SK-MEL-5 (cell line): Measurements from ENCODE around the gene GPX1. TPM values are rescaled to one million over a fixed set of nuclear protein-coding genes. Genes with fewer than 3 reads are reported as not detected.
"Not testable (repeated sequence)": the region's sequence is repeated elsewhere in the genome, so short reads cannot be mapped to it uniquely, and the experiment has no call there.

Experiments
- DNase-seq: peaks from one replicate; pipeline ENCODE4 v3.0.0-alpha.2; 2016; ENCODE audit warnings: low read depth, low spot score
- in situ Hi-C: cut with HindIII; loops from 2 replicates; pipeline ENCODE4 v1.10.0; 2016; ENCODE audit warnings: low sequenced_read_pairs, high pct_unique_total_duplicates, low pct_unique_long_range_greater_than_20kb
- polyA plus RNA-seq, 2 experiments: library from polyadenylated mRNA; depleted of rRNA; stranded (reverse); fragments of >200 nt; gene quantifications; 2 replicates each; pipeline ENCODE4 v1.2.3, GENCODE V29; 2015
- total RNA-seq: library from RNA; depleted of rRNA; stranded (reverse); fragments of >200 nt; shearing (Covaris generic); gene quantifications from 2 replicates; pipeline ENCODE4 v1.2.3, GENCODE V29; 2014; rRNA removed

Gene GPX1
- total RNA-seq, result 28.7 and 29.0 TPM in 2 replicates
- 63.2 and 91.3 TPM in 2 replicates for polyA plus RNA-seq (2015; cell fraction: cytosol; rRNA removed)
- polyA plus RNA-seq (2015; cell fraction: nucleus; rRNA removed), result 9.7 and 15.9 TPM in 2 replicates

DNA sequence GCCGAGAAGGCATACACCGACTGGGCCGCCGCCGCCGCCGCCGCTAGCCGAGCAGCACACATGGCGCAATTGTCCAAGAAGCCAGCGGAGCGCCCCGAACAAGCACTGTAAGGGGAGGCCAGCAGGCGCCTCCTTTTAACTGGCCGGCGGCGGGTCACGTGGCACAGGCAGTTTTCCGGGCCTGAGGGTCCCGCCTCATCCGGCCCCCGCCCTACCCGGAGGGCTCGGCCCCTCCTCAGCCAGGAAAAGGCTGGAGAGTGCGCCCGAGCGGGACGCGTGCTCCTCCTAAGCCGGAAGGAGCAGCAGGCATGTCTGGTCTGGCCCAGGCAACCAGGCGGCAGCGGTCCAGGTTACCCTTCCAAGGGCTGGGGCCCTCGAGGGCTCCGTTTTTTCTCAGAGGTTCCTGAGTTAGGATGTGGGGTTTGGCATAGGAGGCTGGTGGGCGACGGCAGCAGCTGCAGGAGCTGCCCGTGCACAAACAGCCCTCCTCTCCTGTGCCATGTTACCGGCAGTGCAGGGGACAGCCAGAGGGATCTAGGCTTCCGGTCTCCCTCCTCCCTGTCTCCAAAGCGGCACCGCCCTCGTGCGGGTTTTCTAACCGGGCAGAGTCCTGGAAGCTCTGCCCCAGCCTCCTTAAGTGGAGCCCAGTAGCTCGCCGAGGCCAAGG is at the start of gene GPX1:
TSS of gene GPX1 (minus strand) at position 137 of the 667 bp plus-strand sequence. CDS start at position 62, 75 bp downstream.
- peak; percentile 28 for DNase-seq
- in situ Hi-C loops, result no loop called here

DNA sequence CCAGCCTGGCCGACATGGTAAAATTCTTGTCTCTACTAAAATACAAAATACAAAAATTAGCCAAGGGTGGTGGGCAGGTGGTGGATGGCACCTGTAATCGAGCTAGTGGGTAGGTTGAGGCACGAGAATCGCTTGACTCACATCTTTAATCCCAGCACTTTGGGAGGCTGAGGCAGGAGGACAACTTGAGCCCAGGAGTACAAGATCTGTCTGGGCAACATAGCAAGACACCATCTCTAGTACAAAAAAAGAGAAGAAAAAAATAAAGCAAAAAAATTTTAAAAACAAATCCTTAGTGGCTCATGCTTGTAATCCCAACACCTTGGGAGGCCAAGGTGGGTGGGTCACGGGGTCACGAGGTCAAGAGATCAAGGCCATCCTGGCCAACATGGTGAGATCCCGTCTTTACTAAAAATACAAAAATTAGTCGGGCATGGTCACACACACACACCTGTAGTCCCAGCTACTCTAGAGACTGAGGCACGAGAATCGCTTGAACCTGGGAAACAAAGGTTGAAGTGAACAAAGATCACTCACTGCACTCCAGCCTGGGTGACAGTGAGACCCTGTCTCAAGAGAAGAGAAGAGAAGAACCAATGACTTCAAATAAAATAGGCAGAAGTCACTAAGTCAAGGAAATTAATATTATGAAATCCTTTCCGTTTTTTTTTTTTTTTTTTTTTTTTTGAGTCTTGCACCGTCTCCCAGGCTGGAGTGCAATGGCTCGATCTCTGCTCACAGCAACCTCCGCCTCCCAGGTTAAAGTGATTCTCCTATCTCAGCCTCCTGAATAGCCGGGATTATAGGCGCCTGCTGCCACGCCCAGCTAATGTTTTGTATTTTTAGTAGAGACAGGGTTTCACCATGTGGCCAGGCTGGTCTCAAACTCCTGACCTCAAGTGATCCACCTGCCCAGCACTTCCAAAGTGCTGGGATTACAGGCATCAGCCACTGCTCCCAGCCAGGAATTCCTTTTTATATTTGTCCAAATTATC is 48.7 kb upstream of the GPX1 start:
- no peak for DNase-seq
- in situ Hi-C loops, result no loop called here

DNA sequence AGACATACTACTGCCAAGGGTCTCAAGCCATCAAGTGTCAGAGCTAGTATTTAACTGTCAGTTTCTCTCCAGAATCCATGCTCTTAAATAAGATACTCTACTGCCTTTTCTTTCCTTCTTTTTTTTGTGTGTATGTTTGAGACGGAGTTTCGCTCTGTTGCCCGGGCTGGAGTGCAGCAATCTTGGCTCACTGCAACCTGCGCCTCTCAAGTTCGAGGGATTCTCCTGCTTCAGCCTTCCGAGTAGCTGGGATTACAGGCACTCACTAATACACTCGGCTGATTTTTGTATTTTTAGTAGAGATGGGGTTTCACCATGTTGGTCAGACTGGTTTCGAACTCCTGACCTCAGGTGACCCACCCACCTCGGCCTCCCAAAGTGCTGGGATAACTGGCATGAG is 47.4 kb upstream of the GPX1 start:
- in situ Hi-C loops, DNase-seq: not testable (repeated sequence)

DNA sequence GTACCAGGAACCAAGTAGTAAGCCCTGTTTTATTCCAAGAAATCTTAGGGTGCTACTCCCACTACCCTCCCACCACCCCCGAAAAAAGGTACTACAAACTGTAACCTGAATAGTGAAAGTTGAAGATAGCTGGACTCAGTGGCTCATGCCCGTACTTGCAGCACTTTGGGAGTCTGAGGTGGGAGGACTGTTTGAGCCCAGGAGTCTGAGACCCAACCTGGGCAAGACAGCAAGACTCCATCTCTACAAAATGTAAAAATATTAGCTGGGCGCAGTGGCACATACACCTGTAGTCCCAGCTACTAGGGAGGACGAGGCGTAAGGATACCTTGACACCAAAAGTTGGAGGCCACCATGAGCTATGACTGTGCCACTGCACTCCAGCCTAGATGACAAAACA is 45.7 kb upstream of the GPX1 start:
- in situ Hi-C loops, result no loop called here

DNA sequence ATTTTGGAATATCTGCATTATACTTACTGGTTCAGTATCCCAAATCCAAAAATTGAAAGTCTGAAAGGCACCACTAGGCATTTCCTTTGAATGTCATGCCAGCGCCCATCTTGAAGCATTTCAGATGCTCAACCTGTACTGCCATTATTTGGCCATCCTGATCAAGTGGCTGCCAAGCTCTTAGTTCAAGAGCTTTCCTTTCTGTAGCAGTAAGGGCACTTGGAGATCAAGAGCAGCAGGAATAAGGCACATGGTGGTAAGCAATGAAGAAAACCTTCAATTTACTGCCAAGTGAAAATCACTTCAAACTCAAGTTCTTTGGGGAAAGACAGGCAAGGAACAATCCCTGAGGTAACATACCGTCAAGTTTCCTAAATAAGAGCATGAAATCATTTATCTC is 43.6 kb upstream of the GPX1 start:
- in situ Hi-C loops, result no loop called here
- no peak for DNase-seq

More for the DNA sequence above, 45.7 kb upstream of the GPX1 start:
- DNase-seq, result no peak

DNA sequence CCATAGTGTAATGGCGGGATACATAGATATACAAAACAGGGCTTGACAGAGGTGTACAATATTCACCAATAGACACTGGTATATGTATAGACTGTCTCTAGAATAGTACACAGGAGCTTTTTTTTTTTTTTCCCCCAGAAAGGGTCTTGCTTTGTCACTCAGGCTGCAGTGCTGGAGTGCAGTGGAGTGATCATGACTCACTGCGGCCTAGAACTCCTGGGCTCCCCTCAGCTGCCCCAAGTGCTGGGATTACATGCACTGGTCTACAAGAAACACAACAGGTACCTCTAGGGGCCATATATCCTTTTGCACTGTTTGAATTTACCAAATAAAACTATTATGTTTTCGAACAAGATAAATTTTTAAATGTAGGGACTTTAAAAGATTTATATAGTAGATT is 41.3 kb upstream of the GPX1 start:
- no peak for DNase-seq
- in situ Hi-C loops, result no loop called here

DNA sequence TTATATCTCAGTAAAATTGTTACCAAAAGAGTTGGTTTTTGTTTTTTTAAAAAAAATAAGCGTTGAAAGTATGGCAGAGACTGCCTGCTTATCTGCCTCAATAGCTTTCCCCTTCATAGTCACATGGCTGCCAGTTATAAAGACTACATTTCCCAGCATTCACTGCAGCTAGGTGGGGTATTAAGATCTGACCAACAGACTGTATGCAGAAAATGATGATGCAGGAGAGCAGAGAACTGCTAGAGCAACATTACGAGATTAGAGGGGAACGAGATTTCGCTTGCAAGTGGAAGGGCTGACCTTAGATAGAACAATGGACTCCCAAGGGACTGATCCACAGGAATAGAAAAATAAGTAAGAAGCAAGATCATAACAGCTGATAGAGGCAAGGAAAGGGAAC is 39.3 kb upstream of the GPX1 start:
- peak; percentile 89 for DNase-seq
- in situ Hi-C loops, result no loop called here

DNA sequence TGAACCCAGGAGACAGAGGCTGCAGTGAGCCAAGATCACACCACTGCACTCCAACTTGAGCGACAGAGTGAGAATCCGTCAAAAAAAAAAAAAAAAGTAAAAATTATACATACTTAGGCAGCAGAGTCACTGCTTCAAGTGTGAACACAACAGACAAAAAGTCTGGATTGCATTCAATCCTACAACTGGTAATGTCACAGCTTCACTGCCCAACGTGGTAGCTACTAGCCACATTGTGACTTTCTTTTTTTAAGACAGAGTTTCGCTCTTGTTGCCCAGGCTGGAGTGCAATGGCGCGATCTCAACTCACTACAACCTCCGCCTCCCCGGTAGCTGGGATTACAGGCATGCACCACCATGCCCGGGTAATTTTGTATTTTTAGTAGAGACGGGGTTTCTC is 33.2 kb upstream of the GPX1 start:
- DNase-seq, in situ Hi-C loops: not testable (repeated sequence)

DNA sequence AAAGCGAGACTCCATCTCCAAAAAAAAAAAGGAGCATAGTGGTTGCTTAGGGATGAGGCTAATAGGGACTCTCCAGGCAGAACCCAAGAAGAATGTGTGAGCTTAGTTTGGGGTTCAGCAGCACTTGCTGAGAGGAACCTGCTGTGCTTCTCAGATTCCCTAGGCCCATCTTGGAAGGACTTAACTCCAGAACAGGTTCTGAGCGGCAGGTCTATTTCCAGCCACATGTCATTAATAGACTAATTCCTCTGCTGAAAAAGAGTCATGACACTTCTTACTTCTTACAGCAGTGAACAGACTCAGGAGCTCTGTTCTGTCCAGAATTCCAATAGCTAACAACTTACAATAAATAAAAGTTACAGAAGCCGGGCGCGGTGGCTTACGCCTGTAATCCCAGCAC is 31.1 kb upstream of the GPX1 start:
- DNase-seq, result no peak
- in situ Hi-C loops, result no loop called here

DNA sequence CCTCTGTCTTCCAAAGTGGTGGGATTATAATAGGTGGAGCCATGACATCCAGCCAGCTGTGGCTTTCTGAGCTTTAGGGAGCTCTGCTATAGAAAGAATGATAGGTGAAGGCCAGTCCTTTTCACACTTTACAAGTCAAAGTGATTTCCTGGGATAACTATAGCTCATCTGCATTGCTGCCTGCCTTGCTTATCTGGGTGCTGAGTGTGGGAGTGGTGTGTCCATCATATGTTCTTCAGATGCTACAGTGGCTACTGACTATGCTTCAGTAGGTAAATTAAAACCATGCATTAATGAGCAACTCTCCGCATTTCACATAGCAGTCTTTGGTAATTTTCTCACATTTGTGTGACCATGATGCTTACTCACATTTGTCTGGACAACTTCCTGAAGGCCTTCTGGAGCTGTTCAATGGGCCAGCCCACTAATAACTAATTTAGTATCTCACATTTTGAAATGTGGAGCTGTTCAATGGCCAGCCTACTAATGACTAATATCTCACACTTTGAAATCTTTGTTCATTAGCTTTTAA is 30.2 kb upstream of the GPX1 start:
- in situ Hi-C loops, result no loop called here
- DNase-seq, result no peak

DNA sequence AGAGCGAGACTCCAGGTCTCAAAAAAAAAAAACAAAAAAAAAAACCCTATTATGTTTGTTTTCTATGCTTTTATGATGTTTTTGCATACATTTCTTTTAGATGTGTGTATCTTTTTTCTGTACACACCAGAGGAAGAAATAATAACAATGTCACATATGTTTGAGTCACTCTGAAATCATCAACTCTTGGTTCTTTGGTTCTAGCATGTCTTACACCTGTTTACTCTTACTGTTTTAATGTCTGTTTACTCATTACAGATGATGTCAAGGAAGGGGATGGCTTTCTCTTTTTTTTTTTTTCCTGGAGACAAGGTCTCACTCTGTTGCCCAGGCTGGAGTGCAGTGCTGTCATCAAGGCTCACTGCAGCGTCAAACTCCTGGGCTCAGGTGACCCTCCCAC is 29.6 kb upstream of the GPX1 start:
- in situ Hi-C loops, result no loop called here
- DNase-seq, result no peak

DNA sequence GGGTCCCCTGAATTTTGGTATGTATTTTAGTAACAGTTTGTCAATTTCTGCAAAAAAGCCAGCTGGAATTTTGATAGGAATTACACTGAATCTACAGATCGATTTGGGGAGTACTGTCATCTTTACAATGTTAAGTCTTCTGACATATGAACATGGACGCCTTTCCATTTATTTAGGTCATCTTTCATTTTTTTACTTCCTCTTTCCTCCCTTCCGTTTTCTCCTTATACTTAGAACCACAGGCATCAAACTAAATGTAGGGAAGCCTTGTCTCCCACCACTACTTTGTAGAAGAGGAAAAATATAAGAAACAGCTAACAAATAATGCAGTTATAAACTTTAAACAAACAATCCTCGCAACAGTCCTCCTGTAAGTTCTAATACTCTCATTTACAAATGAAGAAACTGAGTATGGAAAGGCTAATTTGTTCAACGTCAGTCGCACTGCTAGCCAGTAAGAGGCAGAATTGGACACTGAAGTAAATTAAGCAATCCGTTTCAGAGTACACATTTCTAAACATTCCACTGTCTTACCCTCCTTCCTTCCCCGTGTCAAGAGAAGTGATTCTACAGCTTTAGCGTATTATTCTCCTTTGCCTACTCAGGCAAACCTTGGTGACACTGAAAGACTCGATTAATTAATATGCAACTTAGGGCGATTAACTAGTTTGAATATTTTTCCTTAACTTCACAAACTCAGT is 28.1 kb upstream of the GPX1 start:
- DNase-seq, result no peak
- in situ Hi-C loops, result no loop called here

DNA sequence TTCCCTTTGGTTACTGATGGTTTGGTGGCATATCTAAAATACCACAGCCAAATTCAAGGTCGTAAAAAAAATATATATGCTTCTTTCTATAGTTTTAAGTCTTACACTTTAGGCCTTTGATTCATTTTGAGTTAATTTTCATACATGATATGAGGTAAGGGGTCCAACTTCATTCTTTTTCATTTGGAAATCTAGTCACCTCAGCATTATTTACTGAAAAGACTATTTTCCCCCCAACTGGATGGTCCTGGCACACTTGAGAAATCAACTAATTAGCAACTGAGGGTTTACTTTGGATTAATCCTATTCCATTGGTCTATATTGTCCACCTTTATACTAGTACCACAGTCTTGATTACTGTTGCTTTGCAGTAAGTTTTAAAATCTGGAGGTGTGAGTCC is 27.5 kb upstream of the GPX1 start:
- no peak for DNase-seq
- in situ Hi-C loops, result no loop called here

DNA sequence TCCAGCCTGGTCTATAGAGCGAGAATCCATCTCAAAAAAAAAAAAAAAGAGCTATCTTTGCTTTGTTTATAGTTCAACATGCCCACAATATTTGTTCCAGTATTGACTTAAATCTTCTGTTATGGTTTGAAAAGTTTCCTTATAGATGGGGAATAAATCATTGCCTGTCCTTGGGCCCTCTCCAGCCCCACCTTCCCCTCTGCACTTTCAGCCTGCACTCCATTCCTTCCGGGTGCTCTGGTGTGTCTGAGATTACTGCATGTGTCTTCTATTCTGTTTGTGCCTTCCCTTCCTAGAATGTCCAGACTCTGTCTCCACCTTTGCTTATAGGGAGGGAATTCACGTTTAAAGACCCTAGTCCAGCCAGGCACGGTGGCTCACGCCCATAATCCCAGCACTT is 25.2 kb upstream of the GPX1 start:
- DNase-seq, result no peak
- in situ Hi-C loops, result no loop called here

DNA sequence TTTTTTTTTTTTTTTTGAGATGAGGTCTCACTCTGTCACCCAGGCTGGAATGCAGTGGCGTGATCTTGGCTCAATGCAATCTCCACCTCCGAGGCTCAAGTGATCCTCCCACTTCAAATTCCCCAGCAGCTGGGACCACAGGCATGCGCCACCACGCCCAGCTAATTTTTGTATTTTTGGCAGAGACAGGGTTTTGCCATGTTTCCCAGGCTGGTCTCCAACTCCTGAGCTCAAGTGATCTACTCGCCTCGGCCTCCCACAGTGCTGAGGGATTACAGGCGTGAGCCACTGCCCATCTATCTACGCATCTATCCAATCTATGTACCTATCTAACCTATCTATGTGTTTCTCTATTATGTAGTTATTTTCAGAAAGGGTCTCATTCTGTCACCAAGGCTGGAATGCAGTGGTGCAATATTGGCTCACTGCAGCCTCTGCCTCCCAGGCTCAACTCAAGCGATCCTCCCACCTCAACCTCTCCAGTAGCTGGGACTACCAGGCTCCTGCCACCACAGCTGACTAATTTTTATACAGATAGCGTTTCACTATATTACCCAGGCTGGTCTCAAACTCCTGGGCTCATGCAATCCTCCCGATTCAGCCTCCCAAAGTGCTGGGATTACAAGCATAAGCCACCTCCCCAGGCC is 20.2 kb upstream of the GPX1 start:
- in situ Hi-C loops, result no loop called here
- no peak for DNase-seq

DNA sequence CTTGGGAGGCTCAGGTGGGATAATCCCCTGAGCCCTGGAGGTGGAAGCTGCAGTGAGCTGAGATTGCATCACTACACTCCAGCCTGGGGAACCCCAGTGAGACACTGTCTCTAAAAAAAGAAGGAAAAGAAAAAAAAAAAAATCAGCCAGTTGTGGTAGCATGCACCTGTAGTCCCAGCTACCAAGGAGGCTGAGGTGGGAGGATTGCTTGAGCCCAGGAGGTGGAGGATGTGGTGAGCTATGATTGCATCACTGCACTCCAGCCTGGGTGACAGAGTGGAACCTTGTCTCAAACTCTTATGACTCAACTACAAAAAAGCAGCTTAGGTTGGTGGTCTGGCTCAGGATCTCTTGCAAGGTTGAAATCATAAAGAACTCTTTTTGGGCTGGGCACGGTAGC is 19.3 kb upstream of the GPX1 start:
- in situ Hi-C loops, result no loop called here
- no peak for DNase-seq

DNA sequence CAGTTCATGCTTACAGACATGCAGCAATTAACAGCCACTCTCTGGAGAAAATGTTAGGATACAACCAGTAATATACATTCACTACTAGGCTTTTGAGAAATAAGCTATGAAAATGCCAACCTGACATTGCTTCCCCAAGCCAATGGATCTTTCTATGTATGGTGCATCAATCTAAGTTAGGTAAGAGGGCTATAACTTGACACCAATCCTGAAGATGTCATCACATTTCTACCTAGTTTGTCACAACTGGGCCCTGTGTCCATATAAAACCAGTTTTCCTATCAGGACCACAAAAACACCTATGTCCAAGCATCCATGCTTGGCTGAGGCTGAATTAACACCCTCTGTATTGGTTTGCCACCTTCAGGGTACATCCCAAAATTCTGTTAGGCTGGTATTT is 13.8 kb upstream of the GPX1 start:
- in situ Hi-C loops, result no loop called here
- DNase-seq, result no peak
